Measurements from ENCODE around the gene RXFP2. TPM values are rescaled to one million over a fixed set of nuclear protein-coding genes. Genes with fewer than 3 reads are reported as not detected.

Gene RXFP2
- polyA plus RNA-seq, 1 of the 3 experiments (the other 2 are of a cell fraction): not detected

GRCh38 chr13:31747966-31748365, 8.6 kb downstream of the RXFP2 start:
- TF ChIP-seq FOSL2 (IDR thresholded peaks at IDR 0.05; ENCODE audit: borderline replicate concordance, low read depth) (no peak), CHD2 (IDR thresholded peaks at IDR 0.05; ENCODE audit: low read length, partially characterized antibody) (no peak), RCOR1 (IDR thresholded peaks at IDR 0.05; ENCODE audit: low read length) (no peak), GATA2 (CRISPR knock-in tag; IDR thresholded peaks at IDR 0.05) (no peak), ELF1 (IDR thresholded peaks at IDR 0.05) (no peak), POLR2AphosphoS5 (IDR thresholded peaks at IDR 0.05; ENCODE audit: low read depth, low read length) (no peak), NFIC (IDR thresholded peaks at IDR 0.05; ENCODE audit: borderline replicate concordance) (no peak), EZH2phosphoT487 (IDR thresholded peaks at IDR 0.05; ENCODE audit: borderline replicate concordance, low read depth) (no peak), ZBTB33 (IDR thresholded peaks at IDR 0.05; ENCODE audit: borderline replicate concordance, low read depth) (no peak), NRF1 (IDR thresholded peaks at IDR 0.05; ENCODE audit: low read depth, low read length) (no peak), TCF12 (IDR thresholded peaks at IDR 0.05) (no peak), TAF1 (IDR thresholded peaks at IDR 0.05; ENCODE audit: borderline replicate concordance, low read depth, low read length) (no peak), EP300 (IDR thresholded peaks at IDR 0.05; ENCODE audit: borderline replicate concordance in 1 of 2, low read depth in 1 of 2, low read length in 1 of 2) (no peak), FOXJ3 (CRISPR knock-in tag; IDR thresholded peaks at IDR 0.05) (no peak), PBX3 (IDR thresholded peaks at IDR 0.05) (no peak)
- TF ChIP-seq, protein P1, sequence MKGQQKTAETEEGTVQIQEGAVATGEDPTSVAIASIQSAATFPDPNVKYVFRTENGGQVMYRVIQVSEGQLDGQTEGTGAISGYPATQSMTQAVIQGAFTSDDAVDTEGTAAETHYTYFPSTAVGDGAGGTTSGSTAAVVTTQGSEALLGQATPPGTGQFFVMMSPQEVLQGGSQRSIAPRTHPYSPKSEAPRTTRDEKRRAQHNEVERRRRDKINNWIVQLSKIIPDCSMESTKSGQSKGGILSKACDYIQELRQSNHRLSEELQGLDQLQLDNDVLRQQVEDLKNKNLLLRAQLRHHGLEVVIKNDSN (IDR thresholded peaks at IDR 0.05; ENCODE audit: borderline replicate concordance, low read depth): no peak
- TF ChIP-seq, protein P2, sequence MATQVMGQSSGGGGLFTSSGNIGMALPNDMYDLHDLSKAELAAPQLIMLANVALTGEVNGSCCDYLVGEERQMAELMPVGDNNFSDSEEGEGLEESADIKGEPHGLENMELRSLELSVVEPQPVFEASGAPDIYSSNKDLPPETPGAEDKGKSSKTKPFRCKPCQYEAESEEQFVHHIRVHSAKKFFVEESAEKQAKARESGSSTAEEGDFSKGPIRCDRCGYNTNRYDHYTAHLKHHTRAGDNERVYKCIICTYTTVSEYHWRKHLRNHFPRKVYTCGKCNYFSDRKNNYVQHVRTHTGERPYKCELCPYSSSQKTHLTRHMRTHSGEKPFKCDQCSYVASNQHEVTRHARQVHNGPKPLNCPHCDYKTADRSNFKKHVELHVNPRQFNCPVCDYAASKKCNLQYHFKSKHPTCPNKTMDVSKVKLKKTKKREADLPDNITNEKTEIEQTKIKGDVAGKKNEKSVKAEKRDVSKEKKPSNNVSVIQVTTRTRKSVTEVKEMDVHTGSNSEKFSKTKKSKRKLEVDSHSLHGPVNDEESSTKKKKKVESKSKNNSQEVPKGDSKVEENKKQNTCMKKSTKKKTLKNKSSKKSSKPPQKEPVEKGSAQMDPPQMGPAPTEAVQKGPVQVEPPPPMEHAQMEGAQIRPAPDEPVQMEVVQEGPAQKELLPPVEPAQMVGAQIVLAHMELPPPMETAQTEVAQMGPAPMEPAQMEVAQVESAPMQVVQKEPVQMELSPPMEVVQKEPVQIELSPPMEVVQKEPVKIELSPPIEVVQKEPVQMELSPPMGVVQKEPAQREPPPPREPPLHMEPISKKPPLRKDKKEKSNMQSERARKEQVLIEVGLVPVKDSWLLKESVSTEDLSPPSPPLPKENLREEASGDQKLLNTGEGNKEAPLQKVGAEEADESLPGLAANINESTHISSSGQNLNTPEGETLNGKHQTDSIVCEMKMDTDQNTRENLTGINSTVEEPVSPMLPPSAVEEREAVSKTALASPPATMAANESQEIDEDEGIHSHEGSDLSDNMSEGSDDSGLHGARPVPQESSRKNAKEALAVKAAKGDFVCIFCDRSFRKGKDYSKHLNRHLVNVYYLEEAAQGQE (IDR thresholded peaks at IDR 0.05; ENCODE audit: low read depth, low read length): no peak
- TF ChIP-seq, protein P3, sequence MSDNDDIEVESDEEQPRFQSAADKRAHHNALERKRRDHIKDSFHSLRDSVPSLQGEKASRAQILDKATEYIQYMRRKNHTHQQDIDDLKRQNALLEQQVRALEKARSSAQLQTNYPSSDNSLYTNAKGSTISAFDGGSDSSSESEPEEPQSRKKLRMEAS (IDR thresholded peaks at IDR 0.05; ENCODE audit: low read depth): no peak
- TF ChIP-seq, protein P4, sequence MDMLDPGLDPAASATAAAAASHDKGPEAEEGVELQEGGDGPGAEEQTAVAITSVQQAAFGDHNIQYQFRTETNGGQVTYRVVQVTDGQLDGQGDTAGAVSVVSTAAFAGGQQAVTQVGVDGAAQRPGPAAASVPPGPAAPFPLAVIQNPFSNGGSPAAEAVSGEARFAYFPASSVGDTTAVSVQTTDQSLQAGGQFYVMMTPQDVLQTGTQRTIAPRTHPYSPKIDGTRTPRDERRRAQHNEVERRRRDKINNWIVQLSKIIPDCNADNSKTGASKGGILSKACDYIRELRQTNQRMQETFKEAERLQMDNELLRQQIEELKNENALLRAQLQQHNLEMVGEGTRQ (IDR thresholded peaks at IDR 0.05; ENCODE audit: borderline replicate concordance, low read depth, low read length): no peak
- H3K9ac ChIP-seq: no peak overlapping the region
- ChIA-PET CTCF (interaction anchor here (0.8 to 9.6 kb wide), 5 partner anchors 50 to 512 kb away, joined by 3 to 66 read pairs (median 4); no protein-coding TSS in a partner anchor), POLR2A (no interaction called here)
- H3K9me2 ChIP-seq: no peaks in the 10 kb centered on the region
- no peaks in the 10 kb centered on the region for H3K9me3 ChIP-seq
- no peaks in the 10 kb centered on the region for H3K36me3 ChIP-seq (replicated peaks in 1 of 2; ENCODE audit: control insufficient read depth in 1 of 2, insufficient read depth in 2 of 2, low read length in 1 of 2)
- 78% methylated on average over 2 of the region's 2 CpGs for WGBS (ENCODE audit: low lambda C conversion rate)
- no peak overlapping the region for H3K4me3 ChIP-seq (ENCODE audit: low read depth in 2 of 2, low read length in 1 of 2)
- H2AFZ ChIP-seq (ENCODE audit: low read depth): no peak overlapping the region
- no peaks in the 10 kb centered on the region for H3K27me3 ChIP-seq (ENCODE audit: insufficient read depth)
- no peak overlapping the region for H3K4me2 ChIP-seq
- H3K27ac ChIP-seq (ENCODE audit: low read depth in 2 of 2, low read length in 1 of 2): no peak overlapping the region
- DNase-seq: no peak
- no peaks in the 10 kb centered on the region for H3K79me2 ChIP-seq (ENCODE audit: insufficient read depth)
- peaks cover 18% of the 10 kb centered on the region for H3F3A ChIP-seq (replicated peaks; ENCODE audit: insufficient read depth)
- no peaks in the 10 kb centered on the region for H4K20me1 ChIP-seq (ENCODE audit: insufficient read depth)
- H3K4me1 ChIP-seq (ENCODE audit: control insufficient read depth in 1 of 2, insufficient read depth in 2 of 2, low read depth in 1 of 2, low read length in 1 of 2): peaks cover 0 to 14% of the 10 kb centered on the region in 2 experiments; a peak in 1 of 4 replicates

Data from SK-N-SH (cell line).